Endothelial cell of umbilical vein (primary cell): Measurements from ENCODE around the gene VAV2.

Source experiments
- CTCF ChIP-seq, 2 donors: IDR thresholded peaks; 1 replicate in 1 of 2; 2 replicates in 1 of 2; pipeline ENCODE4 v1.5.1; 2011; ENCODE audit warnings: low read length in 2 of 2, mild to moderate bottlenecking in 2 of 2, moderate library complexity in 2 of 2, control low read depth in 1 of 2, inconsistent platforms in 1 of 2, low read depth in 1 of 2; ENCODE audit not compliant: insufficient read depth in 1 of 2; ENCODE audit errors: extremely low read depth in 1 of 2
- EZH2 ChIP-seq: IDR thresholded peaks from 2 replicates; pipeline ENCODE4 v1.6.1; 2012; ENCODE audit warnings: borderline replicate concordance, low read depth, mild to moderate bottlenecking, moderate library complexity, low read length, inconsistent platforms; ENCODE audit not compliant: severe bottlenecking
- POLR2A ChIP-seq: IDR thresholded peaks from 2 replicates; pipeline ENCODE4 v1.6.1; 2012; ENCODE audit warnings: low read depth, mild to moderate bottlenecking, control low read depth, low read length
- POLR2AphosphoS5 ChIP-seq: IDR thresholded peaks from 2 replicates; pipeline ENCODE4 v1.6.1; 2012; ENCODE audit warnings: low read depth, mild to moderate bottlenecking, control low read depth, low read length, moderate library complexity; ENCODE audit not compliant: insufficient read depth

GRCh38 chr9:133732639-133733408 is 259.3 kb downstream of the VAV2 start:
- no peak for TF ChIP-seq EZH2
- no peak for TF ChIP-seq CTCF (IDR thresholded peaks at IDR 0.05; ENCODE audit: extremely low read depth in 1 of 2, insufficient read depth in 1 of 2, low read depth in 1 of 2, low read length in 2 of 2)
- no peak for TF ChIP-seq POLR2A
- no peak for TF ChIP-seq POLR2AphosphoS5
